Neuronal stem cell (in vitro differentiated cells): ENCODE data around the gene TRPM2.

Source experiments
- DNase-seq: peaks from one replicate; pipeline ENCODE4 v3.0.0-alpha.2; 2013; ENCODE audit warnings: low spot score
- H2AFZ ChIP-seq: one replicate; pipeline ENCODE4 v1.6.1; 2013; ENCODE audit warnings: mild to moderate bottlenecking, low read length, inconsistent platforms
- H2AK5ac ChIP-seq: 2 replicates; pipeline ENCODE4 v1.6.1; 2013; ENCODE audit warnings: low read depth, mild to moderate bottlenecking, inconsistent platforms, low read length, moderate library complexity, mixed read lengths
- H2BK120ac ChIP-seq: 2 replicates; pipeline ENCODE4 v1.6.1; 2013; ENCODE audit warnings: low read depth, mild to moderate bottlenecking, inconsistent platforms, low read length, moderate library complexity, mixed read lengths
- H2BK12ac ChIP-seq: one replicate; pipeline ENCODE4 v1.6.1; 2013; ENCODE audit warnings: low read length, inconsistent platforms
- H2BK15ac ChIP-seq: 2 replicates; pipeline ENCODE4 v1.6.1; 2013; ENCODE audit warnings: mild to moderate bottlenecking, low read length, inconsistent platforms, mixed read lengths
- H2BK5ac ChIP-seq: one replicate; pipeline ENCODE4 v1.6.1; 2013; ENCODE audit warnings: inconsistent platforms, mild to moderate bottlenecking, low read length, moderate library complexity
- H3K14ac ChIP-seq: one replicate; pipeline ENCODE4 v1.6.1; 2013; ENCODE audit warnings: low read length, inconsistent platforms
- H3K18ac ChIP-seq: 2 replicates; pipeline ENCODE4 v1.6.1; 2013; ENCODE audit warnings: low read length, inconsistent platforms
- H3K23ac ChIP-seq: 2 replicates; pipeline ENCODE4 v1.6.1; 2013; ENCODE audit warnings: low read depth, mild to moderate bottlenecking, mixed read lengths, low read length, inconsistent platforms; ENCODE audit not compliant: poor library complexity
- H3K27ac ChIP-seq: replicated peaks from 3 replicates; pipeline ENCODE4 v1.5.1; 2013; ENCODE audit warnings: low read length, inconsistent platforms
- H3K27me3 ChIP-seq, 3 experiments: 2 replicates each; pipeline ENCODE4 v1.6.1; 2013; ENCODE audit warnings: low read length in 3 of 3, mild to moderate bottlenecking in 2 of 3, inconsistent platforms in 1 of 3, low read depth in 1 of 3, mixed read lengths in 1 of 3, moderate library complexity in 1 of 3; ENCODE audit not compliant: control insufficient read depth in 3 of 3, insufficient read depth in 3 of 3
- H3K36me3 ChIP-seq, 2 donors: replicated peaks in 1 of 2; 2 replicates each; pipeline ENCODE4 v1.6.1; 2013; ENCODE audit warnings: low read length in 2 of 2; ENCODE audit not compliant: control insufficient read depth in 2 of 2, insufficient read depth in 2 of 2
- H3K4ac ChIP-seq: 2 replicates; pipeline ENCODE4 v1.6.1; 2013; ENCODE audit warnings: inconsistent platforms, mild to moderate bottlenecking, low read length, moderate library complexity
- H3K4me1 ChIP-seq, 2 donors: 1 replicate in 1 of 2; 2 replicates in 1 of 2; pipeline ENCODE4 v1.6.1; 2013; ENCODE audit warnings: low read length in 2 of 2, low read depth in 1 of 2; ENCODE audit not compliant: control insufficient read depth in 2 of 2, insufficient read depth in 1 of 2
- H3K4me2 ChIP-seq: one replicate; pipeline ENCODE4 v1.6.1; 2013; ENCODE audit warnings: mild to moderate bottlenecking, low read length, inconsistent platforms; ENCODE audit not compliant: insufficient read depth, poor library complexity, severe bottlenecking
- H3K4me3 ChIP-seq, 2 donors: 2 replicates each; pipeline ENCODE4 v1.5.1; 2013; ENCODE audit warnings: low read length in 2 of 2, mild to moderate bottlenecking in 2 of 2, inconsistent platforms in 1 of 2, moderate library complexity in 1 of 2
- H3K79me1 ChIP-seq: one replicate; pipeline ENCODE4 v1.6.1; 2013; ENCODE audit warnings: low read depth, mild to moderate bottlenecking, inconsistent platforms, low read length, moderate library complexity
- H3K9ac ChIP-seq: one replicate; pipeline ENCODE4 v1.6.1; 2013; ENCODE audit warnings: mild to moderate bottlenecking, low read depth, low read length, inconsistent platforms; ENCODE audit not compliant: poor library complexity
- H3K9me3 ChIP-seq, 2 donors: replicated peaks in 1 of 2; 2 replicates each; pipeline versions ENCODE3 to v1.6.1; 2013; ENCODE audit warnings: low read length in 2 of 2, mild to moderate bottlenecking in 2 of 2, inconsistent platforms in 1 of 2, low read depth in 1 of 2, mixed read lengths in 1 of 2, moderate library complexity in 1 of 2; ENCODE audit not compliant: control insufficient read depth in 2 of 2, insufficient read depth in 1 of 2
- H4K8ac ChIP-seq: one replicate; pipeline ENCODE4 v1.6.1; 2013; ENCODE audit warnings: low read depth, mild to moderate bottlenecking, inconsistent platforms, low read length, moderate library complexity
- H4K91ac ChIP-seq: one replicate; pipeline ENCODE4 v1.6.1; 2013; ENCODE audit warnings: low read length, low read depth, mild to moderate bottlenecking, inconsistent platforms; ENCODE audit not compliant: poor library complexity
- WGBS, 2 donors: extraction: QIAGEN DNeasy Blood & Tissue Kit; methylation state at CpG; one replicate each; pipeline ENCODE4 v1.1.7; 2013; ENCODE audit warnings: missing lambda C conversion rate in 2 of 2, mixed read lengths in 1 of 2; ENCODE audit not compliant: insufficient read length in 2 of 2, insufficient replicate concordance in 1 of 2; ENCODE audit errors: extremely low coverage in 2 of 2; 5-methylcytosine and 5-hydroxymethylcytosine counted together

TRPM2 gene

GRCh38 chr21:44431300-44431699 lies 77.9 kb downstream of the TRPM2 start:
- Histone ChIP-seq H3K27me3 (peaks cover 0 to 10% (median 0%) of the 10 kb centered on the region in 3 experiments), H3K36me3 (no peaks in the 10 kb centered on the region), H2AFZ (no peak overlapping the region), H3K23ac (no peak overlapping the region), H4K8ac (no peak overlapping the region), H3K9ac (no peak overlapping the region), H3K9me3 (peaks cover 3 to 11% of the 10 kb centered on the region in 2 donors), H2AK5ac (no peak overlapping the region), H4K91ac (no peak overlapping the region), H3K18ac (no peak overlapping the region), H2BK5ac (no peak overlapping the region), H2BK120ac (no peak overlapping the region), H3K14ac (no peak overlapping the region), H3K4me3 (no peak overlapping the region), H3K4me2 (no peak overlapping the region), H2BK12ac (no peak overlapping the region), H3K4ac (no peak overlapping the region), H3K27ac (no peak overlapping the region), H3K4me1 (no peaks in the 10 kb centered on the region), H3K79me1 (peaks cover 2% of the 10 kb centered on the region), H2BK15ac (no peak overlapping the region)
- no CpG with 5 or more reads among the region's 4 CpGs for WGBS, 2 donors
- no peak for DNase-seq

GRCh38 chr21:44432841-44433790 lies 79.7 kb downstream of the TRPM2 start:
- no peak for DNase-seq

GRCh38 chr21:44433791-44434567 lies 80.6 kb downstream of the TRPM2 start:
- DNase-seq, result no peak
- Histone ChIP-seq H2BK120ac (peak overlapping the region; percentile 9), H3K23ac (no peak overlapping the region), H3K4me1 (no peaks in the 10 kb centered on the region), H3K18ac (peak overlapping the region; percentile 27), H2BK12ac (no peak overlapping the region), H2BK15ac (peak overlapping the region; percentile 49), H3K27ac (no peak overlapping the region), H2BK5ac (peak overlapping the region; percentile 66), H3K9ac (peak overlapping the region; percentile 70), H2AFZ (no peak overlapping the region), H3K79me1 (peaks cover 2% of the 10 kb centered on the region), H3K4ac (no peak overlapping the region), H3K4me2 (no peak overlapping the region), H3K4me3 (no peak overlapping the region), H4K91ac (peak overlapping the region; percentile 89), H3K27me3 (peaks cover 0 to 13% (median 0%) of the 10 kb centered on the region in 3 experiments), H2AK5ac (peak overlapping the region; percentile 68), H3K9me3 (peaks cover 0 to 6% of the 10 kb centered on the region in 2 donors), H4K8ac (peak overlapping the region; percentile 17), H3K14ac (peak overlapping the region; percentile 38), H3K36me3 (no peaks in the 10 kb centered on the region)
- WGBS, 2 donors, result no CpG with 5 or more reads among the region's 39 CpGs

More at GRCh38 chr21:44432841-44433790, 79.7 kb downstream of the TRPM2 start:
- H3K23ac ChIP-seq, result peak overlapping the region; percentile 37
- no peak overlapping the region for H2BK15ac ChIP-seq
- no peak overlapping the region for H3K14ac ChIP-seq
- H3K18ac ChIP-seq, result peak overlapping the region; percentile 41
- no CpG with 5 or more reads among the region's 34 CpGs for WGBS, 2 donors
- peaks cover 3 to 11% of the 10 kb centered on the region in 2 donors for H3K9me3 ChIP-seq
- no peak overlapping the region for H3K4ac ChIP-seq
- H2BK5ac ChIP-seq, result no peak overlapping the region
- peaks cover 2% of the 10 kb centered on the region for H3K79me1 ChIP-seq
- H3K27ac ChIP-seq, result no peak overlapping the region
- H3K4me3 ChIP-seq, result no peak overlapping the region
- peak overlapping the region; percentile 11 for H3K4me2 ChIP-seq
- peak overlapping the region; percentile 75 for H2AK5ac ChIP-seq
- peaks cover 0 to 13% (median 0%) of the 10 kb centered on the region in 3 experiments for H3K27me3 ChIP-seq
- no peak overlapping the region for H4K91ac ChIP-seq
- peak overlapping the region; percentile 9 for H2BK120ac ChIP-seq
- no peak overlapping the region for H3K9ac ChIP-seq
- no peak overlapping the region for H2BK12ac ChIP-seq
- peak overlapping the region; percentile 35 for H2AFZ ChIP-seq
- H3K36me3 ChIP-seq, result no peaks in the 10 kb centered on the region
- H4K8ac ChIP-seq, result peak overlapping the region; percentile 17
- no peaks in the 10 kb centered on the region for H3K4me1 ChIP-seq

GRCh38 chr21:44434568-44434925 lies 81.1 kb downstream of the TRPM2 start:
- Histone ChIP-seq H2BK5ac (peak overlapping the region; percentile 66), H3K36me3 (no peaks in the 10 kb centered on the region), H3K23ac (peak overlapping the region; percentile 2), H2BK120ac (no peak overlapping the region), H3K4me3 (no peak overlapping the region), H3K14ac (no peak overlapping the region), H2BK12ac (no peak overlapping the region), H3K4me2 (no peak overlapping the region), H3K79me1 (peaks cover 2% of the 10 kb centered on the region), H3K4me1 (no peaks in the 10 kb centered on the region), H4K8ac (no peak overlapping the region), H3K27me3 (peaks cover 0 to 13% (median 0%) of the 10 kb centered on the region in 3 experiments), H3K9me3 (peaks cover 0 to 6% of the 10 kb centered on the region in 2 donors), H4K91ac (no peak overlapping the region), H3K18ac (no peak overlapping the region), H2AK5ac (peak overlapping the region; percentile 70), H3K27ac (no peak overlapping the region), H3K4ac (no peak overlapping the region), H3K9ac (no peak overlapping the region), H2AFZ (no peak overlapping the region), H2BK15ac (no peak overlapping the region)
- DNase-seq, result no peak
- WGBS, 2 donors, result no CpG with 5 or more reads among the region's 13 CpGs
